NB4 (cell line): ENCODE data around the gene RRP1B.
"Not testable (repeated sequence)": the region's sequence is repeated elsewhere in the genome, so short reads cannot be mapped to it uniquely, and the experiment has no call there.

Experiments
- DNase-seq: peaks from one replicate; pipeline ENCODE4 v3.0.0; 2010; ENCODE audit warnings: low read depth
- H3K4me3 ChIP-seq: one replicate; pipeline ENCODE4 v1.5.1; 2011; ENCODE audit warnings: mild to moderate bottlenecking, low read depth, low read length, moderate library complexity
- CTCF ChIP-seq: IDR thresholded peaks from one replicate; pipeline ENCODE4 v1.5.1; 2012; ENCODE audit warnings: low read depth, low read length
- MAX ChIP-seq: IDR thresholded peaks from 2 replicates; pipeline ENCODE4 v1.6.1; 2011; ENCODE audit warnings: low read depth, low read length
- MYC ChIP-seq: IDR thresholded peaks from 2 replicates; pipeline ENCODE4 v1.6.1; 2011; ENCODE audit warnings: low read depth, low read length
- POLR2A ChIP-seq: IDR thresholded peaks from 2 replicates; pipeline ENCODE4 v1.6.1; 2011; ENCODE audit warnings: mild to moderate bottlenecking; ENCODE audit not compliant: insufficient read length; ENCODE audit errors: extremely low read depth

RRP1B gene

GRCh38 chr21:43675871-43676270 lies 16.5 kb downstream of the RRP1B start:
- DNase-seq: no peak
- TF ChIP-seq POLR2A (no peak), CTCF (no peak), MYC (no peak), MAX (no peak)
- H3K4me3 ChIP-seq: no peak overlapping the region

GRCh38 chr21:43676391-43676790 lies 17.0 kb downstream of the RRP1B start:
- H3K4me3 ChIP-seq: no peak overlapping the region
- TF ChIP-seq POLR2A: no peak
- no peak for TF ChIP-seq CTCF
- no peak for TF ChIP-seq MAX
- no peak for TF ChIP-seq MYC
- no peak for DNase-seq

GRCh38 chr21:43679951-43680350 lies 20.6 kb downstream of the RRP1B start:
- DNase-seq: no peak
- TF ChIP-seq MAX: no peak
- no peak for TF ChIP-seq CTCF
- no peak for TF ChIP-seq MYC
- no peak for TF ChIP-seq POLR2A
- no peak overlapping the region for H3K4me3 ChIP-seq

GRCh38 chr21:43680421-43680820 lies 21.1 kb downstream of the RRP1B start:
- not testable (repeated sequence) for DNase-seq, H3K4me3 ChIP-seq

GRCh38 chr21:43681650-43682049 lies 22.3 kb downstream of the RRP1B start:
- no peak for DNase-seq
- TF ChIP-seq CTCF (no peak), MYC (no peak), POLR2A (no peak), MAX (no peak)
- H3K4me3 ChIP-seq: no peak overlapping the region

- no peak for DNase-seq
- no peak for TF ChIP-seq CTCF
- no peak for TF ChIP-seq MYC
- no peak for TF ChIP-seq MAX
- TF ChIP-seq POLR2A: no peak
- no peak overlapping the region for H3K4me3 ChIP-seq
Measured at GRCh38 chr21:43684424-43684823, 25.1 kb downstream of the RRP1B start.
